Measurements from ENCODE around the gene C5AR2.
A peak's percentile ranks its signal among the peaks of the same experiment; 100 is the strongest.
"Not testable (repeated sequence)": the region's sequence is repeated elsewhere in the genome, so short reads cannot be mapped to it uniquely, and the experiment has no call there.

C5AR2 gene

GRCh38 chr19:47363758-47364531, 32.0 kb downstream of the C5AR2 start:
- peak; percentile 6 for DNase-seq (ENCODE audit: low read depth)
- H3K4me3 ChIP-seq (ENCODE audit: low read length), result no peak overlapping the region
- TF ChIP-seq, protein P1, sequence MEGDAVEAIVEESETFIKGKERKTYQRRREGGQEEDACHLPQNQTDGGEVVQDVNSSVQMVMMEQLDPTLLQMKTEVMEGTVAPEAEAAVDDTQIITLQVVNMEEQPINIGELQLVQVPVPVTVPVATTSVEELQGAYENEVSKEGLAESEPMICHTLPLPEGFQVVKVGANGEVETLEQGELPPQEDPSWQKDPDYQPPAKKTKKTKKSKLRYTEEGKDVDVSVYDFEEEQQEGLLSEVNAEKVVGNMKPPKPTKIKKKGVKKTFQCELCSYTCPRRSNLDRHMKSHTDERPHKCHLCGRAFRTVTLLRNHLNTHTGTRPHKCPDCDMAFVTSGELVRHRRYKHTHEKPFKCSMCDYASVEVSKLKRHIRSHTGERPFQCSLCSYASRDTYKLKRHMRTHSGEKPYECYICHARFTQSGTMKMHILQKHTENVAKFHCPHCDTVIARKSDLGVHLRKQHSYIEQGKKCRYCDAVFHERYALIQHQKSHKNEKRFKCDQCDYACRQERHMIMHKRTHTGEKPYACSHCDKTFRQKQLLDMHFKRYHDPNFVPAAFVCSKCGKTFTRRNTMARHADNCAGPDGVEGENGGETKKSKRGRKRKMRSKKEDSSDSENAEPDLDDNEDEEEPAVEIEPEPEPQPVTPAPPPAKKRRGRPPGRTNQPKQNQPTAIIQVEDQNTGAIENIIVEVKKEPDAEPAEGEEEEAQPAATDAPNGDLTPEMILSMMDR (conservative IDR thresholded peaks at IDR 0.05; ENCODE audit: low read length), result no peak

- not testable (repeated sequence) for DNase-seq (ENCODE audit: low read depth); H3K4me3 ChIP-seq (ENCODE audit: low read length)
These were observed 33.5 kb downstream of the C5AR2 start for GRCh38 chr19:47365455-47365854.

DNA sequence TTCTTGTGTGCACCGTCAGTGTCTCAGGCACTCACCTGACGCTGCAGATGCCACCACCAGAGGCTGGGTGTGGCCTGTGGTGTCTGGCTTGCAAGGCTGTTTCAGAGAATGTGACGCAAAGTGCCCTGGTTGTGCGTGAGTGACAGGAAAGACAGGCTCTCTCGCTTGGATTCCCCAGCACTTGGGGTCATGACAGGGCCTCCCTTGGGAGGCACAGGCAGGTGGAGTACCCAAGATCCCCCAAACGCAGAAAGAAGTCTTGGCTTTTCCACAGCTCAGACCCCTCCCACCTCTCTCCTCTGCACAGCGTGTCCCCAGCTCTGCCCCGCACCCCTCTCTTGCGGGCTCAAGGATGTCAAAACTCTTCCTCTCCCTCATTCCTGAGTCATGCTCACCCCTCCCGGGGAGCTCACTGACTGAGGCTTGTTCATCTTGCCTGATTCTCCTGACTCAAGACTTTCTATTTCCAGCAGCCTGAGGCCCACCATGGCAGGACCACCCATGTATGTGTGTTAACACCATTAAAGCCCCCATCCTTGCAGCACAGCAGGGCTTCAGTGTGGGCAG, 38.2 kb downstream of the C5AR2 start:
- TF ChIP-seq, protein P1 (conservative IDR thresholded peaks at IDR 0.05; ENCODE audit: low read length), result no peak
- peak; percentile 61 for DNase-seq (ENCODE audit: low read depth)

GRCh38 chr19:47371261-47371660, 39.3 kb downstream of the C5AR2 start:
- TF ChIP-seq, protein P1 (conservative IDR thresholded peaks at IDR 0.05; ENCODE audit: low read length), result no peak
- no peak overlapping the region for H3K4me3 ChIP-seq (ENCODE audit: low read length)
- DNase-seq (ENCODE audit: low read depth), result no peak

More for the DNA sequence above, 38.2 kb downstream of the C5AR2 start:
- H3K4me3 ChIP-seq (ENCODE audit: low read length), result no peak overlapping the region

DNA sequence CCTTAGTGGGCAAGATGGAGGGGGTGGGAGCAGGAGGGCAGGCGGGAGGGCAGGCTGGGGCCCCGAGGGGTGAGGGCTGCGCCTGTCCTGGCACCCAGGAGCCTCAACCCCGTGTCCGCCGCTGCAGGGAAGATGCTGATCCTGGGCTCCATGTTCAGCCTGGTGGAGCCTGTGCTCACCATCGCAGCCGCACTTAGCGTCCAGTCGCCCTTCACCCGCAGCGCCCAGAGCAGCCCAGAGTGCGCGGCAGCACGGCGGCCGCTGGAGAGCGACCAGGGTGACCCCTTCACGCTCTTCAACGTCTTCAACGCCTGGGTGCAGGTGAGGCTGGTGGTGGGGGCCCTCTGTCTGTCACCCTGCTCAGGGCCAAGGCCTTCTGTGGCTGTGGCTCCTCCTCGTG, 40.6 kb downstream of the C5AR2 start:
- H3K4me3 ChIP-seq (ENCODE audit: low read length), result no peak overlapping the region
- no peak for DNase-seq (ENCODE audit: low read depth)
- TF ChIP-seq, protein P1 (conservative IDR thresholded peaks at IDR 0.05; ENCODE audit: low read length), result no peak

- DNase-seq (ENCODE audit: low read depth), result no peak
- TF ChIP-seq, protein P1 (conservative IDR thresholded peaks at IDR 0.05; ENCODE audit: low read length), result no peak
- H3K4me3 ChIP-seq (ENCODE audit: low read length), result no peak overlapping the region
These were observed 41.6 kb downstream of the C5AR2 start for GRCh38 chr19:47373246-47374240.

Measured in AG10803 (cell line).